Osteoblast (primary cell): ENCODE data around the gene NME1. TPM values are rescaled to one million over a fixed set of nuclear protein-coding genes. Genes with fewer than 3 reads are reported as not detected.

Experiments used
- DNase-seq: peaks from one replicate; pipeline ENCODE4 v3.0.0; 2011; ENCODE audit warnings: low spot score, mixed read lengths; ENCODE audit not compliant: insufficient read length; ENCODE audit errors: missing footprints
- H2AFZ ChIP-seq: 2 replicates; pipeline ENCODE4 v1.6.0; 2011; ENCODE audit warnings: mild to moderate bottlenecking, low read length
- H3K27ac ChIP-seq: 2 replicates; pipeline ENCODE4 v1.5.1; 2011; ENCODE audit warnings: mild to moderate bottlenecking, low read depth, low read length, moderate library complexity
- H3K27me3 ChIP-seq: 2 replicates; pipeline ENCODE4 v1.6.0; 2012; ENCODE audit warnings: mild to moderate bottlenecking, control low read depth, inconsistent platforms, low read length, moderate library complexity; ENCODE audit not compliant: insufficient read depth
- H3K36me3 ChIP-seq: 2 replicates; pipeline ENCODE4 v1.5.1; 2011; ENCODE audit warnings: mild to moderate bottlenecking, low read length, control low read depth, moderate library complexity; ENCODE audit not compliant: insufficient read depth
- H3K4me1 ChIP-seq: 2 replicates; pipeline ENCODE4 v1.5.1; 2011; ENCODE audit warnings: mild to moderate bottlenecking, low read length, control low read depth, moderate library complexity; ENCODE audit not compliant: insufficient read depth
- H3K4me2 ChIP-seq: 2 replicates; pipeline ENCODE4 v1.6.0; 2011; ENCODE audit warnings: mild to moderate bottlenecking, low read length; ENCODE audit not compliant: insufficient read depth
- H3K4me3 ChIP-seq: fragments of 200-600 bp; sonication (generic); 3 replicates; pipeline ENCODE4 v1.5.1; 2012; ENCODE audit warnings: mild to moderate bottlenecking, low read length, inconsistent platforms; ENCODE audit not compliant: insufficient read depth
- H3K79me2 ChIP-seq: 2 replicates; pipeline ENCODE4 v1.6.0; 2012; ENCODE audit warnings: mild to moderate bottlenecking, low read length, control low read depth, inconsistent platforms; ENCODE audit not compliant: insufficient read depth
- H3K9me3 ChIP-seq: 2 replicates; pipeline ENCODE4 v1.5.1; 2011; ENCODE audit warnings: low read depth, low read length, control low read depth
- H4K20me1 ChIP-seq: 2 replicates; pipeline ENCODE4 v1.6.0; 2012; ENCODE audit warnings: mild to moderate bottlenecking, low read length, control low read depth; ENCODE audit not compliant: insufficient read depth
- CTCF ChIP-seq: IDR thresholded peaks from 2 replicates; pipeline ENCODE4 v1.5.1; 2011; ENCODE audit warnings: mild to moderate bottlenecking, low read depth, low read length, moderate library complexity; ENCODE audit errors: extremely low read depth
- total RNA-seq: library from RNA; depleted of rRNA; stranded (reverse); fragments of >200 nt; gene quantifications from 2 replicates; pipeline ENCODE4 v1.2.3, GENCODE V29; 2012

The NME1 gene
- total RNA-seq, 1 donor = 58.6 TPM

- Histone ChIP-seq H3K27ac (no peak overlapping the region), H3K27me3 (no peaks in the 10 kb centered on the region), H3K4me3 (no peak overlapping the region), H2AFZ (peak overlapping the region; percentile 22), H3K4me2 (no peak overlapping the region), H3K4me1 (peaks cover 15% of the 10 kb centered on the region), H3K79me2 (peaks cover 7% of the 10 kb centered on the region), H3K36me3 (no peaks in the 10 kb centered on the region), H3K9me3 (no peaks in the 10 kb centered on the region), H4K20me1 (no peaks in the 10 kb centered on the region)
- no peak for DNase-seq
- no peak for TF ChIP-seq CTCF
Observed at GRCh38 chr17:51124640-51125503, 28.5 kb upstream of the NME1 start.

GRCh38 chr17:51128076-51128475 lies 25.3 kb upstream of the NME1 start:
- H3K27ac ChIP-seq = no peak overlapping the region
- no peak overlapping the region for H3K4me2 ChIP-seq
- H3K4me3 ChIP-seq = no peak overlapping the region
- no peaks in the 10 kb centered on the region for H3K9me3 ChIP-seq
- no peak for TF ChIP-seq CTCF
- H4K20me1 ChIP-seq = no peaks in the 10 kb centered on the region
- no peaks in the 10 kb centered on the region for H3K27me3 ChIP-seq
- no peaks in the 10 kb centered on the region for H3K79me2 ChIP-seq
- no peak overlapping the region for H2AFZ ChIP-seq
- no peaks in the 10 kb centered on the region for H3K36me3 ChIP-seq
- no peak for DNase-seq
- peaks cover 4% of the 10 kb centered on the region for H3K4me1 ChIP-seq

GRCh38 chr17:51132964-51133319 lies 20.4 kb upstream of the NME1 start:
- Histone ChIP-seq H3K36me3 (no peaks in the 10 kb centered on the region), H2AFZ (peak overlapping the region; percentile 71), H3K9me3 (no peaks in the 10 kb centered on the region), H4K20me1 (no peaks in the 10 kb centered on the region), H3K27ac (no peak overlapping the region), H3K27me3 (no peaks in the 10 kb centered on the region), H3K79me2 (no peaks in the 10 kb centered on the region), H3K4me2 (peak overlapping the region; percentile 42), H3K4me3 (no peak overlapping the region), H3K4me1 (peaks cover 8% of the 10 kb centered on the region)
- DNase-seq = peak; percentile 84
- TF ChIP-seq CTCF = no peak

DNA sequence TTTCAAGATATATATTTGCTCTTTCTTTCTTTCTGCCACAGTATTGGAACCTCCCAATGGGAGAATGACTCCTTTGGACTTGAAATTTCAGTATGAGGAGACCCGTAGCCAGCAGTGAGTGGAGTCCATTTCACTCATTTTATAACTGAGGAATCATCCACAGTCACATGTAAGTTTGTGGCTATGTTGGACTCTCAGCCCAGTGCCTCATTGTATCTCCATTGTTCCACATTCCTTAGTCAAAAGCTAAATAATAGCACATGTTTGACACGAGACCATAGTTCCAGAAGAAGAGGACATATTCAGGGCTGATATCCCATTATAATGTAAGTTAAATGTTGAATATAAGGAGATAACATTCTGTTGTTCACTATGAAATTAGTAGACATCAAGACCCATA lies 20.0 kb upstream of the NME1 start:
- Histone ChIP-seq H3K27ac (peak overlapping the region; percentile 27), H3K4me1 (peaks cover 8% of the 10 kb centered on the region), H2AFZ (peak overlapping the region; percentile 71), H3K36me3 (no peaks in the 10 kb centered on the region), H4K20me1 (no peaks in the 10 kb centered on the region), H3K79me2 (no peaks in the 10 kb centered on the region), H3K9me3 (no peaks in the 10 kb centered on the region), H3K4me2 (peak overlapping the region; percentile 1), H3K4me3 (no peak overlapping the region), H3K27me3 (no peaks in the 10 kb centered on the region)
- TF ChIP-seq CTCF = no peak
- DNase-seq = peak; percentile 52
